ENCODE data around the gene ADCY5.

The ADCY5 gene

DNA sequence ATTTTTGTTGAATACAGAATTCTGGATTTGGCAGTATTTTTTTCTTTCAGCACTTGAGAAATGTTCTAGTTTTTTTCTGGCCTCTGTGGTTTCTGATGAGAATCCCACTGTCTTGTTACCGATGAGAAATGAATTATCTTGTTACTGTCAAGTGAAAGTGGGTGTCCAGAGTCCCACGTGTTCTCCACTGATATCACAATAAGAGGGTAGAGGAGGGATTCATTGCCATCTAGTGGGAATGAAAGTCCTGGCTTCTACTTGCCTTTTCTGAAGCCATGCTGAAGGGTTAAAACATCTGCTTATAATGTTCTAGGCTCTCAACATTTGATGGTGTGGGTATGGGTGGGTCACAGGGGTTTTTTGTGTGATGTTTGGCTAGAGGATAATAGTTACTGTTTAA, 181.1 kb downstream of the ADCY5 start:
- H3K9me3 ChIP-seq (ENCODE audit: insufficient read depth, low read length, severe bottlenecking) = no peaks in the 10 kb centered on the region
- H4K20me1 ChIP-seq (ENCODE audit: insufficient read depth, low read length) = no peaks in the 10 kb centered on the region
- no peaks in the 10 kb centered on the region for H3K79me2 ChIP-seq (ENCODE audit: insufficient read depth, low read length)
- no peak overlapping the region for H2AFZ ChIP-seq (ENCODE audit: low read depth, low read length)
- no peak for DNase-seq
- peaks cover 23% of the 10 kb centered on the region; the same call in 1 of the 2 replicates for H3K36me3 ChIP-seq (ENCODE audit: insufficient read depth, low read length)
- ATAC-seq (ENCODE audit: insufficient read depth, low read depth) = no peak
- H3K4me2 ChIP-seq (ENCODE audit: insufficient read depth, low read length) = no peak overlapping the region
- H3K9ac ChIP-seq (ENCODE audit: low read depth, low read length) = no peak overlapping the region
- H3K4me1 ChIP-seq (ENCODE audit: insufficient read depth, low read length) = no peaks in the 10 kb centered on the region
- no peak for TF ChIP-seq EZH2 (IDR thresholded peaks at IDR 0.05; ENCODE audit: borderline replicate concordance, low read depth, low read length, severe bottlenecking)
- TF ChIP-seq, protein P1, sequence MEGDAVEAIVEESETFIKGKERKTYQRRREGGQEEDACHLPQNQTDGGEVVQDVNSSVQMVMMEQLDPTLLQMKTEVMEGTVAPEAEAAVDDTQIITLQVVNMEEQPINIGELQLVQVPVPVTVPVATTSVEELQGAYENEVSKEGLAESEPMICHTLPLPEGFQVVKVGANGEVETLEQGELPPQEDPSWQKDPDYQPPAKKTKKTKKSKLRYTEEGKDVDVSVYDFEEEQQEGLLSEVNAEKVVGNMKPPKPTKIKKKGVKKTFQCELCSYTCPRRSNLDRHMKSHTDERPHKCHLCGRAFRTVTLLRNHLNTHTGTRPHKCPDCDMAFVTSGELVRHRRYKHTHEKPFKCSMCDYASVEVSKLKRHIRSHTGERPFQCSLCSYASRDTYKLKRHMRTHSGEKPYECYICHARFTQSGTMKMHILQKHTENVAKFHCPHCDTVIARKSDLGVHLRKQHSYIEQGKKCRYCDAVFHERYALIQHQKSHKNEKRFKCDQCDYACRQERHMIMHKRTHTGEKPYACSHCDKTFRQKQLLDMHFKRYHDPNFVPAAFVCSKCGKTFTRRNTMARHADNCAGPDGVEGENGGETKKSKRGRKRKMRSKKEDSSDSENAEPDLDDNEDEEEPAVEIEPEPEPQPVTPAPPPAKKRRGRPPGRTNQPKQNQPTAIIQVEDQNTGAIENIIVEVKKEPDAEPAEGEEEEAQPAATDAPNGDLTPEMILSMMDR (IDR thresholded peaks at IDR 0.05; ENCODE audit: borderline replicate concordance, extremely low read depth, low read length, poor library complexity, severe bottlenecking) = no peak
- no peak overlapping the region for H3K4me3 ChIP-seq (ENCODE audit: low read depth in 1 of 2, low read length in 2 of 2)
- H3K27ac ChIP-seq (ENCODE audit: low read length) = no peak overlapping the region
- no peaks in the 10 kb centered on the region for H3K27me3 ChIP-seq (ENCODE audit: insufficient read depth, low read length, poor library complexity)

DNA sequence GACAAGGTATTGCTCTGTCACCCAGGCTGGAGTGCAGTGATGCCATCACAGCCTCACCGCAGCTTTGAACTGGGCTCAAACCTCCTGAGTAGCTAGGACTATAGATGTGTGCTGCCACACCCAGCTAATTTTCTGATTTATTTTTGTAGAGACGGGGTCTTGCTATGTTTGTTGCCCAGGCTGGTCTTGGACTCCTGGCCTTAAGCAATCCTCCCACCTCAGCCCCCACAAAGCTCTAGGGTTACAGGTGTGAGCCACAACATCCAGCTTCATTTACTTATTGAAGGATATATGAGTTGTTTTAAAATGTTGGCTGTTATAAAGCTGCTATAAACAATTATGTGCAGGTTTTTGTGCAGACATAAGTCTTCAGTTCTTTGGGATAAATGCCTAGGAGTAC, 184.9 kb downstream of the ADCY5 start:
- TF ChIP-seq, protein P1 (IDR thresholded peaks at IDR 0.05; ENCODE audit: borderline replicate concordance, extremely low read depth, low read length, poor library complexity, severe bottlenecking) = no peak
- TF ChIP-seq EZH2 (IDR thresholded peaks at IDR 0.05; ENCODE audit: borderline replicate concordance, low read depth, low read length, severe bottlenecking) = no peak
- H3K27ac ChIP-seq (ENCODE audit: low read length) = no peak overlapping the region

DNA sequence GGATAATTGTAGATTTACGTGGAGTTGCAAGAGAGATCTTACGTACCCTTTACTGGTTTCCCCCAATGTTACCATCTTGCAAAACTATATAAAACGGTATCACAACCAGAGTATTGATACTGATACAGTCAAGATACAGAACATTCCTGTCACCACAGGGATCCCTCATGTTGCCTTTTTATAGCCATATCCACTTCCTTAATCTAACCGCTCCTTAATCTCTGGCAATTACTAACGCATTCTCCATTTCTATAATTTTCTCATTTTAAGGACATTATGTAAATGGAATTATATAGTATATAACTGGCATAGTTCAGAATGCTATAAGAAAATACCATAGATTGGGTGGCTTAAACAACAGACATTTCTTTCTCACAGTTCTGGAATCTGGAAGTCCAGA, 186.0 kb downstream of the ADCY5 start:
- no peaks in the 10 kb centered on the region for H4K20me1 ChIP-seq (ENCODE audit: insufficient read depth, low read length)
- H3K27ac ChIP-seq (ENCODE audit: low read length) = no peak overlapping the region
- no peaks in the 10 kb centered on the region for H3K27me3 ChIP-seq (ENCODE audit: insufficient read depth, low read length, poor library complexity)
- H3K4me2 ChIP-seq (ENCODE audit: insufficient read depth, low read length) = no peak overlapping the region
- no peak for ATAC-seq (ENCODE audit: insufficient read depth, low read depth)
- DNase-seq = no peak
- H3K9me3 ChIP-seq (ENCODE audit: insufficient read depth, low read length, severe bottlenecking) = no peaks in the 10 kb centered on the region
- H3K9ac ChIP-seq (ENCODE audit: low read depth, low read length) = no peak overlapping the region
- H3K36me3 ChIP-seq (ENCODE audit: insufficient read depth, low read length) = peaks cover 14% of the 10 kb centered on the region; the same call in 1 of the 2 replicates
- H3K4me1 ChIP-seq (ENCODE audit: insufficient read depth, low read length) = no peaks in the 10 kb centered on the region
- no peak overlapping the region for H2AFZ ChIP-seq (ENCODE audit: low read depth, low read length)
- H3K4me3 ChIP-seq (ENCODE audit: low read depth in 1 of 2, low read length in 2 of 2) = no peak overlapping the region
- TF ChIP-seq, protein P1 (IDR thresholded peaks at IDR 0.05; ENCODE audit: borderline replicate concordance, extremely low read depth, low read length, poor library complexity, severe bottlenecking) = no peak
- H3K79me2 ChIP-seq (ENCODE audit: insufficient read depth, low read length) = no peaks in the 10 kb centered on the region

More for the DNA sequence above, 184.9 kb downstream of the ADCY5 start:
- H3K4me2 ChIP-seq (ENCODE audit: insufficient read depth, low read length) = no peak overlapping the region
- H3K9me3 ChIP-seq (ENCODE audit: insufficient read depth, low read length, severe bottlenecking) = no peaks in the 10 kb centered on the region
- H3K27me3 ChIP-seq (ENCODE audit: insufficient read depth, low read length, poor library complexity) = no peaks in the 10 kb centered on the region
- ATAC-seq (ENCODE audit: insufficient read depth, low read depth) (no peak), DNase-seq (no peak)
- H3K4me1 ChIP-seq (ENCODE audit: insufficient read depth, low read length) = no peaks in the 10 kb centered on the region
- H2AFZ ChIP-seq (ENCODE audit: low read depth, low read length) = no peak overlapping the region
- peaks cover 18% of the 10 kb centered on the region; the same call in 1 of the 2 replicates for H3K36me3 ChIP-seq (ENCODE audit: insufficient read depth, low read length)
- no peaks in the 10 kb centered on the region for H4K20me1 ChIP-seq (ENCODE audit: insufficient read depth, low read length)
- no peaks in the 10 kb centered on the region for H3K79me2 ChIP-seq (ENCODE audit: insufficient read depth, low read length)
- no peak overlapping the region for H3K4me3 ChIP-seq (ENCODE audit: low read depth in 1 of 2, low read length in 2 of 2)
- no peak overlapping the region for H3K9ac ChIP-seq (ENCODE audit: low read depth, low read length)

DNA sequence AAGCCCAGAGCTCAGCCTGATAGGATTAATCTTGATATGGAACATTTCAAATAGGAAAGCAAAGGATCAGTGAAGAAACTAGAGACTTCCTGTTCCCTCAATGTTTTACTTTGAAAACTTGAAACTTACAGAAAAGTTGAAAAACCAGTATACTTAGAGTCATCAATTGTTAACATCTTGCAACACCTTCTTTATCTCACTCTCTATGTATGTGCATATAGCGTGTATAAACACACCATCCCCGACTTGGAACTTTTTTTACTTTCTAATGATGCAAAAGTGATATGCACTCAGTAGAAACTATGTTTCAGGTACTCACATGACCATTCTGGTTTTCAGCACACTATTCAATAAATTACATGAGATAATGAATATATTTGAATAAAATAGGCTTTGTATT, 186.7 kb downstream of the ADCY5 start:
- Histone ChIP-seq H3K79me2 (ENCODE audit: insufficient read depth, low read length) (no peaks in the 10 kb centered on the region), H3K27ac (ENCODE audit: low read length) (no peak overlapping the region), H3K4me3 (ENCODE audit: low read depth in 1 of 2, low read length in 2 of 2) (no peak overlapping the region), H3K9me3 (ENCODE audit: insufficient read depth, low read length, severe bottlenecking) (no peaks in the 10 kb centered on the region), H3K9ac (ENCODE audit: low read depth, low read length) (no peak overlapping the region), H2AFZ (ENCODE audit: low read depth, low read length) (no peak overlapping the region), H3K36me3 (ENCODE audit: insufficient read depth, low read length) (peaks cover 10% of the 10 kb centered on the region; the same call in 1 of the 2 replicates), H3K4me2 (ENCODE audit: insufficient read depth, low read length) (no peak overlapping the region), H3K4me1 (ENCODE audit: insufficient read depth, low read length) (no peaks in the 10 kb centered on the region), H3K27me3 (ENCODE audit: insufficient read depth, low read length, poor library complexity) (no peaks in the 10 kb centered on the region), H4K20me1 (ENCODE audit: insufficient read depth, low read length) (no peaks in the 10 kb centered on the region)
- ATAC-seq (ENCODE audit: insufficient read depth, low read depth) (no peak), DNase-seq (no peak)
- TF ChIP-seq, protein P1 (IDR thresholded peaks at IDR 0.05; ENCODE audit: borderline replicate concordance, extremely low read depth, low read length, poor library complexity, severe bottlenecking) = no peak
- TF ChIP-seq EZH2 (IDR thresholded peaks at IDR 0.05; ENCODE audit: borderline replicate concordance, low read depth, low read length, severe bottlenecking) = no peak
